Measurements from ENCODE around the gene PDXDC1.
"Not testable (repeated sequence)": the region's sequence is repeated elsewhere in the genome, so short reads cannot be mapped to it uniquely, and the experiment has no call there.

PDXDC1 gene, protein sequence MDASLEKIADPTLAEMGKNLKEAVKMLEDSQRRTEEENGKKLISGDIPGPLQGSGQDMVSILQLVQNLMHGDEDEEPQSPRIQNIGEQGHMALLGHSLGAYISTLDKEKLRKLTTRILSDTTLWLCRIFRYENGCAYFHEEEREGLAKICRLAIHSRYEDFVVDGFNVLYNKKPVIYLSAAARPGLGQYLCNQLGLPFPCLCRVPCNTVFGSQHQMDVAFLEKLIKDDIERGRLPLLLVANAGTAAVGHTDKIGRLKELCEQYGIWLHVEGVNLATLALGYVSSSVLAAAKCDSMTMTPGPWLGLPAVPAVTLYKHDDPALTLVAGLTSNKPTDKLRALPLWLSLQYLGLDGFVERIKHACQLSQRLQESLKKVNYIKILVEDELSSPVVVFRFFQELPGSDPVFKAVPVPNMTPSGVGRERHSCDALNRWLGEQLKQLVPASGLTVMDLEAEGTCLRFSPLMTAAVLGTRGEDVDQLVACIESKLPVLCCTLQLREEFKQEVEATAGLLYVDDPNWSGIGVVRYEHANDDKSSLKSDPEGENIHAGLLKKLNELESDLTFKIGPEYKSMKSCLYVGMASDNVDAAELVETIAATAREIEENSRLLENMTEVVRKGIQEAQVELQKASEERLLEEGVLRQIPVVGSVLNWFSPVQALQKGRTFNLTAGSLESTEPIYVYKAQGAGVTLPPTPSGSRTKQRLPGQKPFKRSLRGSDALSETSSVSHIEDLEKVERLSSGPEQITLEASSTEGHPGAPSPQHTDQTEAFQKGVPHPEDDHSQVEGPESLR

DNA sequence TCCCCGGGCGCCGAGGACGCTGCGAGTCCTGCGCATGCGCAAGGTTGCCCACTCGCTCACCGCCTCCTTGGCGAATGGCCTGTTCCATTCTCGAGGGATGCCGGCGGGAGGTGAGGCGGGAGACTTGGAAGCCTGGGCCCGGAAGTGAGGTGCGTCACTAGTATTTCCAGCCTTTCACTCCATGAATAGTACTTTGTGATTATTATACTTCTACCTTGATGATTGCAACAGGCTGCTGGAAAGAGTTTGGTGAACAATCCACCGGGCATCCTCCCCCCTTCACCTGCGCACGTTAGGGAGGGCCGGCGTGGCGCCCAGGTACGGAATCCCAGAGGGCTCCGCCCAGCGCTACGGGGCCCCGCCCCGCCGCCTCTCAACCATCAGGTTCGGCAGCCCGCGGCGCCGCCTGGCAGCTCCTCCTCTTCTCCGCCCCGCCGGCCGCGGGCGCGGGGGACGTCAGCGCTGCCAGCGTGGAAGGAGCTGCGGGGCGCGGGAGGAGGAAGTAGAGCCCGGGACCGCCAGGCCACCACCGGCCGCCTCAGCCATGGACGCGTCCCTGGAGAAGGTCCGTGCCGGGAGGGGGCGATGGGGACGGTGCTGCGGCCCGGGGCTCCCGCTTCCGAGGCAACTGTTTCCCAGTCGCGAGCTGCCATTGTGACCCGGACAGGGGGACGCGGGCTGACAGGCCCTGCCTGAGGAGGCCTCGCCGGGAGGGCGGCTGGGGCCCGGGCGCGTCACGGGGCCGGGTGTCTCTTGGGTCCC is at the start of gene PDXDC1:
TSS of gene PDXDC1 (plus strand) at position 371 of the 762 bp plus-strand sequence. CDS start at position 545, 174 bp downstream.
- peak; percentile 98 to 99 for DNase-seq (ENCODE audit: low read depth in 2 of 2)

DNA sequence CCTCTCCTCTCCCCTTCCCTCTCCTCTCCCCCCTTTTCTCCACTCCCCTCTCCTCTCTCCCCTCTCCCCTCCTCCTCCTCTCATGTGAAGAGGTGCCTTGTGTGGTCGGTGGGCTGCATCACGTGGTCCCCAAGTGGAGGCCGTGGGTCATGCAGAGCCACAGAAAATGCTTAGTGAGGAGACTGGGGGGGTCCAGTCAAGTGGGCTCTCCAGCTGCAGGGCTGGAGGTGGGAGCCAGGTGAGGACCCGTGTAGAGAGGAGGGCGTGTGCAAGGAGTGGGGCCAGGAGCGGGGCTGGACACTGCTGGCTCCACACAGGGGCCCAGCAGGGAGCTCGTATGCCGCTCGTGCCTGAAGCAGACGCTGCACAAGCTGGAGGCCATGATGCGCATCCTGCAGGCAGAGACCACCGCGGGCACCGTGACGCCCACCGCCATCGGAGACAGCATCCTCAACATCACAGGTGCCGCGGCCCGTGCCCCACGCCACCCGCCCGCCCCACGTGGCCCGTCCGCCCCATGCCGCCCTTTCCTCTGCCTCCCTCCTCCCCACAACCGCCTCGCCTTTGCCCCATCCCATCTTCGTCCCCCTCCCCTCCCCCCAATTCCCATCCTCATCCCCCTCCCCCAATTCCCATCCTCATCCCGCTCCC is 46.6 kb upstream of the PDXDC1 start:
- DNase-seq (ENCODE audit: low read depth in 2 of 2), result not testable (repeated sequence)

DNA sequence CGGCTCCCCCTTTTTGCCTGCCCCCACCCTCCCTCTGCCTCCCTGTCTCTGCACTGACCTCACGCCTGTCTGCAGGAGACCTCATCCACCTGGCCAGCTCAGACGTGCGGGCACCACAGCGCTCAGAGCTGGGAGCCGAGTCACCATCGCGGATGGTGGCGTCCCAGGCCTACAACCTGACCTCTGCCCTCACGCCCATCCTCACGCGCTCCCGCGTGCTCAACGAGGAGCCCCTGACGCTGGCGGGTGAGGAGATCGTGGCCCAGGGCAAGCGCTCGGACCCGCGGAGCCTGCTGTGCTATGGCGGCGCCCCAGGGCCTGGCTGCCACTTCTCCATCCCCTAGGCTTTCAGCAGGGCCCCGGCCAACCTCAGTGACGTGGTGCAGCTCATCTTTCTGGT is 45.6 kb upstream of the PDXDC1 start:
- DNase-seq (ENCODE audit: low read depth in 2 of 2), result not testable (repeated sequence)

DNA sequence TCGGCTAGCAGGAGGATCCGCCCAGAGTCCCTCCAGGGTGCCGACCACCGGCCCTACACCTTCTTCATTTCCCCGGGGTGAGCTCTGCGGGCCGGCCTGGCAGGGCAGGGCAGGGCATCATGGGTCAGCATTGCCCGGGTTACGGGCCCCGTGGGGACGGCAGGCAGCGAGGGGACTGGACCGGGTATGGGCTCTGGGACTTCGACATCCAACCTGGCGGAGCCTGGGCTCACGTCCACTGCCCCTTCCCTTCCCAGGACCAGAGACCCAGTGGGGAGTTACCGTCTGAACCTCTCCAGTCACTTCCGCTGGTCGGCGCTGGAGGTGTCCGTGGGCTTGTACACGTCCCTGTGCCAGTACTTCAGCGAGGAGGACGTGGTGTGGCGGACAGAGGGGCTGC is 44.6 kb upstream of the PDXDC1 start:
- not testable (repeated sequence) for DNase-seq (ENCODE audit: low read depth in 2 of 2)

DNA sequence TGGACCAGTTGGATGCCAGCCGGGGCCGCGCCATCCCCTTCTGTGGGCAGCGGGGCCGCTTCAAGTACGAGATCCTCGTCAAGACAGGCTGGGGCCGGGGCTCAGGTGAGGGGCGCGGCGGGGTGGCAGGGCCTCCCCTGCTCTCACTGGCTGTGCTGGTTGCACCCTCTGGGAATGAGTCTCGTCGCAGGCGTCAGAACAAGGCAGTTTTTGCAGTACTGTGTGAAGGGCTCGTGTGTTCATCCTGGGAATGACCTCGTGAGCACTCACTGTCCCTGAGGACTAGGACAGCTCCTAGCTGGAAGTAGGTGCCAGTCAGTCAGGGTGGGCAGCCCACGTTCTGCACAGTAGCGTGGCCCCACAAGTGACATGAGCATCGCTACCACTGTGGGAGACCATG is 43.9 kb upstream of the PDXDC1 start:
- not testable (repeated sequence) for DNase-seq (ENCODE audit: low read depth in 2 of 2)

DNA sequence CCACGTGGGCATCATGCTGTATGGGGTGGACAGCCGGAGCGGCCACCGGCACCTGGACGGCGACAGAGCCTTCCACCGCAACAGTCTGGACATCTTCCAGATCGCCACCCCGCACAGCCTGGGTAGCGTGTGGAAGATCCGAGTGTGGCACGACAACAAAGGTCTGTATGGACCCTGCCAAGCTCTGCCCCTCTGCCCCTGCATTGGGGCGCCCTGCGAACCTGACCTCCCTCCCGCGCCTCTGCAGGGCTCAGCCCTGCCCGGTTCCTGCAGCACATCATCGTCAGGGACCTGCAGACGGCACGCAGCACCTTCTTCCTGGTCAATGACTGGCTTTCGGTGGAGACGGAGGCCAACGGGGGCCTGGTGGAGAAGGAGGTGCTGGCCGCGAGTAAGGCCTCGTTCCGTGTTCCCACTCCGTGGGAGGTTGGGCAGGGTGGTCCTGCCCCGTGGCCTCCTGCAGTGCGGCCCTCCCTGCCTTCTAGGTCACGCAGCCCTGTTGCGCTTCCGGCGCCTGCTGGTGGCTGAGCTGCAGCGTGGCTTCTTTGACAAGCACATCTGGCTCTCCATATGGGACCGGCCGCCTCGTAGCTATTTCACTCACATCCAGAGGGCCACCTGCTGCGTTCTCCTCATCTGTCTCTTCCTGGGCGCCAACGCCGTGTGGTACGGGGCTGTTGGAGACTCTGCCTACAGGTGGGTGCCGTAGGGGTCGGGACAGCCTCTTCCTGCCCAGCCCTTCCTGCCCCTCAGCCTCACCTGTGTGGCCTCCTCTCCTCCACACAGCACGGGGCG is 42.0 kb upstream of the PDXDC1 start:
- DNase-seq (ENCODE audit: low read depth in 2 of 2), result not testable (repeated sequence)

DNA sequence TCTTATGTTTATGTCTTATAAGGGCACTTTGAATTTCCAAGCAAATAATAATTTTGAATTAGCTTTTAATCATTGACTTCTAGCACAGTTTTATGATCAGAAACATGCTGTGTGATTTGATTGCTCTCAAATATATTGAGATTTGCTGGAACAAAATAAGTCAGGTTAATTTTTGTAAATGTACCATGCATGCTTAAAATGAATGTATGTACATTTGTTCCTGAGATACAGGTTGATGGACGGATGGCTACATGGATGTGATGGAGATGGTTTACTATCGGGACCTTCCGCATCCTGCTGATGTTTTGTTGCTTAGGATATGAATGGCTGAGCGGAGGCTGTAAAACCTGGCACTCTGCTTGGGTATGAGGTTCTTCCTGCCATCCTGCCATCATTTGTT is 37.7 kb upstream of the PDXDC1 start, which contains the start of gene NPIPA1:
TSS of gene NPIPA1 (plus strand) at position 301 of the 400 bp plus-strand sequence. CDS start at position 301, 0 bp downstream.
- DNase-seq (ENCODE audit: low read depth in 2 of 2), result not testable (repeated sequence)

DNA sequence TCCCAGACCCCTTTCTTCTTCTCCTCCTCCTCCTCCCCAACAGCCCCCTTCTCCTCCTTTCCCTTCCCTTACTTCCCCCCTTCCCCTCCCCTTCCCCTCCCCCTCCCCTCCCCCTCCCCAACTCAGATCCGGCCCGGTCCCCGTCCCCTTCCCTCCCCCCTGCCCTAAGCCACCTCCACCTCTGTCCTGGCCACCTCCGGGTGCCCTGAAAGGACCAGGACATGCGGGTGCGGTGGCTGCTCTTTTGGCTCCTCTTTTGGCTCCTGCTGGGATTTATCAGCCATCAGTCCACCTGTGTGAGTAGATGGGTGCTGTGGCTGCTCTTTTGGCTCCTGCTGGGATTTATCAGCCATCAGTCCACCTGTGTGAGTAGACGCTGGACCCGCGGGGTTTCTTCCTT is 36.8 kb upstream of the PDXDC1 start:
- DNase-seq (ENCODE audit: low read depth in 2 of 2), result not testable (repeated sequence)

DNA sequence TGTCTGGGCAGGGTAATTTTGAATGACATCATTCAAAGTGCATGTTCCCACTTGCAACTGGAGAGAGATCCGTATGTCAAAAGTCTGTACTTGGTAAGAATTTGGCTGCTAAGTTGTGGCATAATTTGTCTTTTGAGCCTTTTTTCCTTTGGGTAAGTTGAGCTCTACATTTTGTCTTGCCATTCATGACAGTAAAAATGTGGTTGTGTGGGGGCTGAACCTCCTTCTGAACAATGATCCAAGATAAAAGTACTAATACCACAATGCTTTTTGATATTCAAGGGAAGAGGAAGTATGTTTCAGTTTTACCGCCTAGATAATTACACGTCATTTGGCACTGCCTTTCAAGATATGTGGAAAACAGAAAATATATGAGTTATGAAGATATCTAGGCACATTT is 32.1 kb upstream of the PDXDC1 start:
- not testable (repeated sequence) for DNase-seq (ENCODE audit: low read depth in 2 of 2)

DNA sequence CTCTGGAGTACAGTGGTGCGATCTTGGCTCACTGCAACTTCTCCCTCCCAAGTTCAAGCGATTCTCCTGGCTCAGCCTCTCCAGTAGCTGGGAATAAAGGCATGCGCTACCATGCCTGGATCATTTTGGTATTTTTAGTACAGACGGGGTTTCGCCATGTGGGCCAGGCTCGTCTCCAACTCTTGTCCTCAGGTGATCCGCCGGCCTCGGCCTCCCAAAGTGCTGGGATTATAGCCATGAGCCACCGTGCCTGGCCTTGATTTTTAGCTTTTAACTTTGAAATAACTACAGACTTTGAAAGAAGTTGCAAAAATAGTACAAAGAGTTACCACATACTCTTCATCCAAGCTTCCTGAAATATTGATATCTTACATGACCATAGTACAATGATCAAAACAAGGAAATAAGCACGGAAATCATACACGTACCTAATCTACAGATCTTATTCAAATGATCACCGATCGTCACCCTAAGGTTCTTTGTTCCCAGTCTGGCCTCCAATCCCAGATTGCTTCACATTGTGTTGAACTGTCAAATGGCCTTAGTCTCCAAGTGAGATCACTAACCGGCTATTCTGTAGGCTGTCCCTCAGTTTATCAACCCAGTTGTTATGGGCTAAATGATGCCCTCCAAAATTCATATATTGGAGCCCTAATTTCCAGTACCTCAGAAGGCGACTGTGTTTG is 19.1 kb upstream of the PDXDC1 start:
- no peak for DNase-seq (ENCODE audit: low read depth in 2 of 2)

DNA sequence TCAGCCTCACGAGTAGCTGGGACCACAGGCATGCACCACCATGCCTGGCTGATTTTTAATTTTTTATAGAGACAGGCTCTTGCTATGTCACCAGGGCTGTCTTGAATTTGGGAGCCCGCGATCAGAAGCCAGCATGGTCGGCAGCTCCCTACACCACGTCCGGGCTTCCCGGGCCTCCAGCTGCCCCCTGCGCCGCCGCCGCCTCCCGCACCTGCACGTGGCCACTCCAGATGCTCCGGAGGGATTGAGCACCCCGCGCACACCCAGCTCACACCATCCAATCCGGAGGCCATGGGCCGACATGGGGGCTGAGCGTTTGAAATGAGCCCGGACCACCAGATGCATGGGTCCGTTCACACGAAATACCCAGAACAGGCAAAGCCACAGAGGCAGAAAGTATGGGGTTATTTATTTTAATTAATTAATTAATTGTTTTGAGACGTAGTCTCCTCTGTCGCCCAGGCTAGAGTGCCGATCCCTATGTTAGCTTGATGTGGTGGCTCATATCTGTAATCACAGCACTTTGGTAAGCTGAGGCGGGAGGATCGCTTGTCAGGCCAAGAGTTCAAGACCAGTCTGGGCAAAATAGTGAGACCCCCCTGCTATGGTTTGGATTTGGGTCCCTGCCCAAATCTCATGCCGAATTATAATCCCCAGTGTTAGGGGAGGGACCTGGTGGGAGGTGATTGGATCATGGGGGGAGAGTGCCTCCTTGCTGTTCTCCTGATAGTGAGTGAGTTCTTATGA is 17.1 kb upstream of the PDXDC1 start:
- DNase-seq (ENCODE audit: low read depth in 2 of 2), result no peak

DNA sequence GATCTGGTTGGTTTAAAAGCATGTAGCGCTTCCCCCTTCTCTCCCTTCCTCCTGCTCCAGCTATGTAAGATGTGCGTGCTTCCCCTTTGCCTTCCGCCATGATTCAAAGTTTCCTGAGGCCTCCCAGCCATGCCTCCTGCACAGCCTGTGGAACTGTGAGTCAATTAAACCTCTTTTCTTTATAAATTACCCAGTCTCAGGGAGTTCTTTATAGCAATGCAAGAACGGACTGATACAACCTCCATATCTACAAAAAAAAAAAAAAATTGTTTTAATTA is 16.6 kb upstream of the PDXDC1 start:
- DNase-seq (ENCODE audit: low read depth in 2 of 2), result no peak

DNA sequence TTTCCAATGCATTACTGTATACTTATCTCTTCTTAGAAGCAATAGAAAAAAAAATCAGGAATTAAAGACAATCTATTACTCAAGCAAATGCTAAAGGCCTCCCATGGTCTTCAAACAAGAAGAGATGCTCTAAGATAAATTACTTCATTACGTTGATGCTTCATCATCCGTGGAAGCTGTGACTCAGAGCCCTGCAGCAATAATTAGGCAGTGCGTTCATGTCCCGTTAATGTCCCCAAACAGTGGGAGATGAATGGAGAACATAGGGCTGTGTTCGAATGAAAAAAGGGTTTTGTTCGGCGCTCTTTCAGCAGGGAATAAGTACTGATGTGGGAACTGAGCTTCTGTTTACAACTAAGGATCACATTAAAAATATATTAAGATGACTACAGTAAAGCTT is 15.9 kb upstream of the PDXDC1 start:
- DNase-seq (ENCODE audit: low read depth in 2 of 2), result no peak

DNA sequence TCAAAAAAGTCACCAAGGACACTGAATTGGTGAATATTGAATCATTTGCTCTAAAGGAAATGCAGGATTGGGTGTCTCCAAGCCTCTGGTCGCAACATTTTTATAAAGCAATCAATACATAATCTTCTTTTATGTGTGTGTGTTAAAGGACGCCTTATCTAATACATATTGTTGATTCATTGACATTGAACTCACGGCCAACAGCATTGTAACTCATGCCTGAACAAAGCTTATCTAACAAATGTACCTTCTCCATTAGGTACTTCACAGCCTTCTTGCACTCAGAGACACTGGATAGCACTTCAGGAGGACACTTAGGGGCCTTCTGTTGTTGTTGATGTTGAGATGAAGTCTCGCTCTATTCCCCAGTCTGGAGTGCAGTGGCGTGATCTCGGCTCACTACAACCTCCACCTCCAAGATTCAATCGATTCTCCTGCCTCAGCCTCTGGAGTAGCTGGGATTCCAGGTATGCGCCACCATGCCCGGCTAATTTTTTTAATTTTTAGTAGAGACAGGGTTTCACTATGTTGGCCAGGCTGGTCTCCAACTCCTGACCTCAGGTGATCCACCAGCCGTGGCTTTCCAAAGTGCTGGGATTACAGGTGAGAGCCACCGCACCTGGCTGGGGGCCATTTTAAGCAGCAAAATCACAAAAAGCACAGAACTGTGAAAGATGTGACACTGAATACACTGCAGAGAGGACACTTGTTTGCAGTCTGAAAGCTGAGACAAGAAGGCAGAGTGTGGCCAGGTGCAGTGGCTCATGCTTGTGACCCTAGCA is 13.2 kb upstream of the PDXDC1 start:
- no peak for DNase-seq (ENCODE audit: low read depth in 2 of 2)

DNA sequence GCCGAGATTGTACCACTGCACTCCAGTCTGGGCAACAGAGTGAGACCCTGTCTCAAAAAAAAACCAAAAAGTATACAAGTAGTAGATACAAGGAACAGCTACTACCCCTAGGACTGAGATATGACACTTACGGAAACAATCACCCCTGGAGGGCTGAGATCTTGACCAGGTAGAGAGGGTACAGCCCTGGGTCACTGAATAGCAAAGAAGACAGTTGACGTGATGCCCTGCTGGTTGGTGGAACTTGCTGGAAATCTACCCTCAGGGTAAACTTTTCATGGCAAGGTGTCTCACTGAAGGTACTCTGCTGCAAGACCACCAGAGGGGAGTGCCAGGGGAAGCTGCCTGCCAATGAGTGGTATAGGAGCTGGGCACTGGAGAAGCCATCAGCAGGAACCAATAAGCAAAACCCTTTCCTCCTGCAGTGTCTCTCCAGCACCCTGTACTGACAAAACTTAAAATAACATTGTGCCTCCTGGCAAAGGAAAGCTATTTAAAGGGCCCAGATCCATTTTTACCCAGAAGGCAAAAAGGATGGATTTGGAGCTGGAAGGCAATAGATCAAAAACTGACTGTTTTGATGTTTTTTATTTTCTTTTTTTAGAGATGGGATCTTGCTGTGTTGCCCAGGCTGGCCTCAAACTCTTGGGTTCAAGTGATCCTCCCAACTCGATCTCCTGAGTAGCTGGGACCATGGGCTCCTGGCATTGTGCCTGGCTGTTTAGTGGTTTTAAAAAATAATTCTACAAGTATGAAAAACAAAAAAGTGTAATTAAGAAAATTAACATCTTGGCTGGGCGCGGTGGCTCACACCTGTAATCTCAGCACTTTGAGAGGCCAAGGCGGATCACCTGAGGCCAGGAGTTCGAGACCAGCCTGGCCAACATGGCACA is 11.3 kb upstream of the PDXDC1 start:
- DNase-seq (ENCODE audit: low read depth in 2 of 2), result no peak

DNA sequence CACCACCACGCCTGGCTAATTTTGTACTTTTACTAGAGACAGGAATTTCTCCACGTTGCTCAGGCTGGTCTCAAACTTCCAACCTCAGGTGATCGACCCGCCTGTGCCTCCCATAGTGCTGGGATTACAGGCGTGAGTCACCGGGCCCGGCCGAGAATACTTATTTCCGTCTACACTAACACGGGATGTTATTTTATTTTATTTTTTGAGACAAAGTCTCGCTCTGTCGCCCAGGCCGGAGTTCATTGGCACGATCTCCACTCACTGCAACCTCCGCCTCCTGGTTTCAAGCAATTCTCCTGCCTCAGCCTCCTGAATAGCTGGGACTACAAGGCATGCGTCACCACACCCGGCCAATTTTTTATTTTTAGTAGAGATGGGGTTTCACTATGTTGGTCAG is 9.5 kb upstream of the PDXDC1 start:
- DNase-seq (ENCODE audit: low read depth in 2 of 2), result no peak

DNA sequence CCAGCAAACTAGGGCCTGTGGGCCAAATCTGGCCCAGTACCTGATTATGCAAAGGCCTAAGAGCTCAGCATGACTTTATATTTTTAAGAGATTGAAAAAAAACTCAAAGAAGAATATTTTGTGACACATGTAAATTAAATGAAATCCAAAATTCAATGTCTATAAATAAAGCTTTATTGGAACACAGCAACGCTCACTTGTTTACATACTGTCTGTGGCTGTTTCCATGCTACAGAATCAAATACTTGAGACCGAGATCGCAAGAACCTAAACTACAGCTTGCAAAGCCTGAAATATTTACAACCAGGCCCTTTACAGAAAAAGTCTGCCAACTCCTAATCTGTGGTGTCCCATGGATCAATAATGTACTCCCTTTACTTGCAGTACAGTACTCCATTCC is 5.0 kb upstream of the PDXDC1 start:
- DNase-seq (ENCODE audit: low read depth in 2 of 2), result not testable (repeated sequence)

All from stimulated activated CD8-positive, alpha-beta memory T cell treated with anti-CD3 and anti-CD28 coated beads, Interleukin-15, amount 100 ng/mL, for 48 hours (primary cell).